ENCODE data around the gene PAXX.

GRCh38 chr9:136962163-136962562, 30.1 kb upstream of the PAXX start:
- TF ChIP-seq, protein P1, sequence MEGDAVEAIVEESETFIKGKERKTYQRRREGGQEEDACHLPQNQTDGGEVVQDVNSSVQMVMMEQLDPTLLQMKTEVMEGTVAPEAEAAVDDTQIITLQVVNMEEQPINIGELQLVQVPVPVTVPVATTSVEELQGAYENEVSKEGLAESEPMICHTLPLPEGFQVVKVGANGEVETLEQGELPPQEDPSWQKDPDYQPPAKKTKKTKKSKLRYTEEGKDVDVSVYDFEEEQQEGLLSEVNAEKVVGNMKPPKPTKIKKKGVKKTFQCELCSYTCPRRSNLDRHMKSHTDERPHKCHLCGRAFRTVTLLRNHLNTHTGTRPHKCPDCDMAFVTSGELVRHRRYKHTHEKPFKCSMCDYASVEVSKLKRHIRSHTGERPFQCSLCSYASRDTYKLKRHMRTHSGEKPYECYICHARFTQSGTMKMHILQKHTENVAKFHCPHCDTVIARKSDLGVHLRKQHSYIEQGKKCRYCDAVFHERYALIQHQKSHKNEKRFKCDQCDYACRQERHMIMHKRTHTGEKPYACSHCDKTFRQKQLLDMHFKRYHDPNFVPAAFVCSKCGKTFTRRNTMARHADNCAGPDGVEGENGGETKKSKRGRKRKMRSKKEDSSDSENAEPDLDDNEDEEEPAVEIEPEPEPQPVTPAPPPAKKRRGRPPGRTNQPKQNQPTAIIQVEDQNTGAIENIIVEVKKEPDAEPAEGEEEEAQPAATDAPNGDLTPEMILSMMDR (IDR thresholded peaks at IDR 0.05 in 2 of 3, conservative IDR thresholded peaks at IDR 0.05 in 1 of 3; ENCODE audit: borderline replicate concordance in 1 of 3, insufficient read depth in 1 of 3, low read depth in 2 of 3, low read length in 2 of 3) = no peak
- TF ChIP-seq, protein P2, sequence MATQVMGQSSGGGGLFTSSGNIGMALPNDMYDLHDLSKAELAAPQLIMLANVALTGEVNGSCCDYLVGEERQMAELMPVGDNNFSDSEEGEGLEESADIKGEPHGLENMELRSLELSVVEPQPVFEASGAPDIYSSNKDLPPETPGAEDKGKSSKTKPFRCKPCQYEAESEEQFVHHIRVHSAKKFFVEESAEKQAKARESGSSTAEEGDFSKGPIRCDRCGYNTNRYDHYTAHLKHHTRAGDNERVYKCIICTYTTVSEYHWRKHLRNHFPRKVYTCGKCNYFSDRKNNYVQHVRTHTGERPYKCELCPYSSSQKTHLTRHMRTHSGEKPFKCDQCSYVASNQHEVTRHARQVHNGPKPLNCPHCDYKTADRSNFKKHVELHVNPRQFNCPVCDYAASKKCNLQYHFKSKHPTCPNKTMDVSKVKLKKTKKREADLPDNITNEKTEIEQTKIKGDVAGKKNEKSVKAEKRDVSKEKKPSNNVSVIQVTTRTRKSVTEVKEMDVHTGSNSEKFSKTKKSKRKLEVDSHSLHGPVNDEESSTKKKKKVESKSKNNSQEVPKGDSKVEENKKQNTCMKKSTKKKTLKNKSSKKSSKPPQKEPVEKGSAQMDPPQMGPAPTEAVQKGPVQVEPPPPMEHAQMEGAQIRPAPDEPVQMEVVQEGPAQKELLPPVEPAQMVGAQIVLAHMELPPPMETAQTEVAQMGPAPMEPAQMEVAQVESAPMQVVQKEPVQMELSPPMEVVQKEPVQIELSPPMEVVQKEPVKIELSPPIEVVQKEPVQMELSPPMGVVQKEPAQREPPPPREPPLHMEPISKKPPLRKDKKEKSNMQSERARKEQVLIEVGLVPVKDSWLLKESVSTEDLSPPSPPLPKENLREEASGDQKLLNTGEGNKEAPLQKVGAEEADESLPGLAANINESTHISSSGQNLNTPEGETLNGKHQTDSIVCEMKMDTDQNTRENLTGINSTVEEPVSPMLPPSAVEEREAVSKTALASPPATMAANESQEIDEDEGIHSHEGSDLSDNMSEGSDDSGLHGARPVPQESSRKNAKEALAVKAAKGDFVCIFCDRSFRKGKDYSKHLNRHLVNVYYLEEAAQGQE (IDR thresholded peaks at IDR 0.05; ENCODE audit: low read depth) = no peak
- no peak for TF ChIP-seq EZH2 (IDR thresholded peaks at IDR 0.05)
- no peak for TF ChIP-seq YY1 (IDR thresholded peaks at IDR 0.05; ENCODE audit: extremely low read depth, insufficient replicate concordance, low read depth, low read length)
- TF ChIP-seq RAD21 (IDR thresholded peaks at IDR 0.05; ENCODE audit: low read depth) = no peak
- no peak for TF ChIP-seq JUND (IDR thresholded peaks at IDR 0.05)
- TF ChIP-seq ZBTB33 (IDR thresholded peaks at IDR 0.05; ENCODE audit: extremely low read depth, insufficient replicate concordance, low read length) = no peak
- no peak for TF ChIP-seq POLR2A (IDR thresholded peaks at IDR 0.05; ENCODE audit: borderline replicate concordance, extremely low read depth, insufficient read depth, insufficient read length)
- no peak for TF ChIP-seq CEBPB (IDR thresholded peaks at IDR 0.05; ENCODE audit: low read depth)
- no peak for TF ChIP-seq ATF3 (IDR thresholded peaks at IDR 0.05)
- no peak for TF ChIP-seq POLR2AphosphoS5 (IDR thresholded peaks at IDR 0.05; ENCODE audit: low read depth, low read length)
- TF ChIP-seq FOSL1 (IDR thresholded peaks at IDR 0.05; ENCODE audit: low read depth) = no peak
- no peak for TF ChIP-seq SRF (IDR thresholded peaks at IDR 0.05; ENCODE audit: low read depth)

Measured in HCT116 (cell line).